VCaP (cell line): Measurements from ENCODE around the gene SLC9A9.

Source experiments
- H3K27ac ChIP-seq: fragments of 450-650 bp; 2 replicates; pipeline ENCODE4 v1.5.1; 2017
- CTCF ChIP-seq: fragments of 450-650 bp; conservative IDR thresholded peaks from 2 replicates; pipeline ENCODE4 v1.5.1; 2017; ENCODE audit warnings: mild to moderate bottlenecking, moderate library complexity

The SLC9A9 gene

GRCh38 chr3:143629726-143630125 lies 218.5 kb downstream of the SLC9A9 start:
- H3K27ac ChIP-seq: no peak overlapping the region
- no peak for TF ChIP-seq CTCF

GRCh38 chr3:143628971-143629370 lies 219.3 kb downstream of the SLC9A9 start:
- TF ChIP-seq CTCF: no peak
- no peak overlapping the region for H3K27ac ChIP-seq

GRCh38 chr3:143627336-143627735 lies 220.9 kb downstream of the SLC9A9 start:
- no peak for TF ChIP-seq CTCF
- no peak overlapping the region for H3K27ac ChIP-seq

- H3K27ac ChIP-seq: no peak overlapping the region
- TF ChIP-seq CTCF: no peak
Observed at GRCh38 chr3:143619231-143619630, 229.0 kb downstream of the SLC9A9 start.

- no peak for TF ChIP-seq CTCF
- no peak overlapping the region for H3K27ac ChIP-seq
Observed at GRCh38 chr3:143617050-143617449, 231.2 kb downstream of the SLC9A9 start.

- H3K27ac ChIP-seq: no peak overlapping the region
- TF ChIP-seq CTCF: no peak
Observed at GRCh38 chr3:143613226-143613625, 235.0 kb downstream of the SLC9A9 start.

GRCh38 chr3:143612541-143612940 lies 235.7 kb downstream of the SLC9A9 start:
- H3K27ac ChIP-seq: no peak overlapping the region
- no peak for TF ChIP-seq CTCF

- H3K27ac ChIP-seq: no peak overlapping the region
- TF ChIP-seq CTCF: no peak
Observed at GRCh38 chr3:143608966-143609365, 239.3 kb downstream of the SLC9A9 start.
